Vagina (tissue), 2 donors: ENCODE results near the gene KCNIP4.

Source experiments
- CTCF ChIP-seq, 3 experiments: fragments of 450-650 bp in 2 of 3; fragments of 200-600 bp in 1 of 3; sonication (generic) in 1 of 3; IDR thresholded peaks; one replicate each; pipeline ENCODE4 v1.5.1; 2017 to 2019; ENCODE audit warnings: antibody characterized with exemption in 3 of 3, mild to moderate bottlenecking in 2 of 3, moderate library complexity in 2 of 3
- POLR2A ChIP-seq, 2 donors: fragments of 450-650 bp; IDR thresholded peaks; one replicate each; pipeline ENCODE4 v1.6.1; 2017; ENCODE audit warnings: antibody characterized with exemption in 2 of 2, mild to moderate bottlenecking in 2 of 2, moderate library complexity in 2 of 2
- POLR2AphosphoS5 ChIP-seq, 2 donors: sonication (generic); formaldehyde crosslinking; IDR thresholded peaks; one replicate each; pipeline ENCODE4 v1.9.0; 2017; ENCODE audit warnings: antibody characterized with exemption in 2 of 2, mild to moderate bottlenecking in 2 of 2, low read depth in 1 of 2; ENCODE audit not compliant: insufficient read depth in 1 of 2

DNA sequence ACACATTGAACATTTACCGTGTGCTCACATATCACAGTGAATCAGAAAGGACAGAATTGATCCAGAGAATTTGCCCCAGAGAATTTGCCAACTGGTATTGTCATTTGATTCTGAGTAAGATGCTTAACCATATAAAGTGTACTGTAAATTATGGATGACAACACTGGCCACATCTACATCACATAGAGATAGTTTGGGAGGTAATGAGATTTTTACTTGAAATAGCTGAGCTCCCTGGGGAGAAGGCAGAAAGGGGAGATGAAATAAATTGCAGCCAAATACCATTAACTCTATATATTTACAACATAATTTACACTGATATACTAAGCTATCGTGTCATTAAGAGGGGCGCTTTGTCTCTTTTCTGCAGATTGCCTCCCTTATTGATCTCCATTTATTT lies 564.0 kb downstream of the KCNIP4 start:
- no peak for TF ChIP-seq POLR2AphosphoS5 (IDR thresholded peaks at IDR 0.05; ENCODE audit: insufficient read depth in 1 of 2, low read depth in 1 of 2)
- no peak for TF ChIP-seq CTCF (IDR thresholded peaks at IDR 0.05)
- no peak for TF ChIP-seq POLR2A (IDR thresholded peaks at IDR 0.05)
